Epidermal melanocyte (primary cell): ENCODE results near the gene SLC9A3.

Source experiments
- DNase-seq: peaks from one replicate; pipeline ENCODE4 v3.0.0; 2011; ENCODE audit warnings: low spot score; ENCODE audit not compliant: insufficient read length

SLC9A3 gene

GRCh38 chr5:539469-540070 lies 15.3 kb upstream of the SLC9A3 start:
- DNase-seq: no peak

DNA sequence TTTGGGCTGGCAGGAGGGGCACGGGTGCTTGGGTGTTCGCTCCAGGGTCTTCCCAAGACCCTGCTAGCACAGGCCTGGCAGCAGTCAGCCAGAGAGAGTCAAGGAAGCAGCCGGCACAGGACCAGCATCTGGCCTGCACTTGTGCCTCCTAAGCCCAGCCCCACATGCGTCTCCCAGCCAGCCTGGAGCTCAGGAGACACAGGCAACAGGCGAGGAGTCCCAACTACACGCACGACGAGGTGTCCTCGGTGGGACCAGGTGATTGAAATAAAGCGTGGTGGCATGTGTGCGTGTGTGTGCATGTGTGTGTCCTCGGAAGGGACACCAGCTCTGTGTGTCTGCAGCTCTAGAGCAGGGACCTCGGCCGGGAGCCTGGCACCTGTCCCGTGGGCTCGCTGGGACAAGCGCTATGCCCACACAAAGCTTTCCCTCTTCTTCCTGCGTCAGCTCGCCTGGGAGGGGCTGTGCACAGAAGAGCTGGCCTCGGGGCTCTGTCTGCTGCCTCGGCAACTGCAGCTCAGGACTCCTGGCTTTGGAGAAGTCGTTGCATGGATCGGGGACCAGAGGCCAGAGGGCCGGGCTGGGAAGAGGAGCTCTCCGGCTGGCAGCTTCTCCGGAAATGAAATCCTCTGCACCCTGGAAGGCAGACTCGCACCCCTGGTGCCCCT lies 14.7 kb upstream of the SLC9A3 start:
- no peak for DNase-seq

DNA sequence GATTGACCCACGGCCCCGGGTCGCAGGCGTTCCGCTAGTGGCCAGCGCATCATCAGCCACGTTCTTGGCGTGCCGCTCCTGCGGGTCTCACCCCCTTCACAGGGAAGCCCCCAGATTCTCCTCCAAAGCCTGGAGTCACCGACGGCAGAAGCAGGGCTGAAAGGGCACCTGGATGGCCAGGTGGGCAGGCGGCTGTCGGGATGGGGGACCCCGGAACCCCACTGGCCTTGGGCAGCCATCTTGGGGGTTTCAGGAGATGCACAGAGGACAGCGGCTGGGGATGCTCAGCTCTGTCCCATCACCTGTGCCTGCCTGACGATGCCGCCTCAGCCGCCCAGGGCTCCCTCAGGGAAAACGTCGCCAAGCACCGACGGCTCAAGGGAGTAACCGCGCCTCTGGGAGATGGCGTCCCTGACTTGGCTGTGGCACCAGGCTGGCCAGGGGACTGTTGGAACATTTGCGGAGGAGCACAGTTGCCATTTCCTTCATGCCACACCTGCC lies 14.1 kb upstream of the SLC9A3 start:
- no peak for DNase-seq

- no peak for DNase-seq
Measured at GRCh38 chr5:537621-538071, 13.4 kb upstream of the SLC9A3 start.

DNA sequence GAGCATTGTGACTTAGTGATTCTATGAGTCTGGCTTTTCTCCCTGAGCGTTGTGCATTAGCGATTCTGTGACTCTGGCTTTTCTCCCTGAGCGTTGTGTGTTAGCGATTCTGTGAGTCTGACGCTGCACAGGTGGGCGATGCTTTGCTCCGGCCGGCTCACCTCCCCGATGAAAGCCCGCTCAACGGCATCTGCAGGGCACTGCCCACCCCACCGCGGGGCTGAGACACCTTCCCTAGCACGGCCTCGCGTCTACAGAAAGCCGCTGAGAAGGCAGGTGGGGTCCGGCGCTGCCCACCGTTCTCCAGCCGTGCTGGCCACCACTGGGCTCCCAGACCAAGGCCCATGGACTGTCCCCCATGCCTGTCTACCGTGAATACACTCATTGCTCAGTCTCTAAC lies 12.8 kb upstream of the SLC9A3 start:
- DNase-seq: no peak

DNA sequence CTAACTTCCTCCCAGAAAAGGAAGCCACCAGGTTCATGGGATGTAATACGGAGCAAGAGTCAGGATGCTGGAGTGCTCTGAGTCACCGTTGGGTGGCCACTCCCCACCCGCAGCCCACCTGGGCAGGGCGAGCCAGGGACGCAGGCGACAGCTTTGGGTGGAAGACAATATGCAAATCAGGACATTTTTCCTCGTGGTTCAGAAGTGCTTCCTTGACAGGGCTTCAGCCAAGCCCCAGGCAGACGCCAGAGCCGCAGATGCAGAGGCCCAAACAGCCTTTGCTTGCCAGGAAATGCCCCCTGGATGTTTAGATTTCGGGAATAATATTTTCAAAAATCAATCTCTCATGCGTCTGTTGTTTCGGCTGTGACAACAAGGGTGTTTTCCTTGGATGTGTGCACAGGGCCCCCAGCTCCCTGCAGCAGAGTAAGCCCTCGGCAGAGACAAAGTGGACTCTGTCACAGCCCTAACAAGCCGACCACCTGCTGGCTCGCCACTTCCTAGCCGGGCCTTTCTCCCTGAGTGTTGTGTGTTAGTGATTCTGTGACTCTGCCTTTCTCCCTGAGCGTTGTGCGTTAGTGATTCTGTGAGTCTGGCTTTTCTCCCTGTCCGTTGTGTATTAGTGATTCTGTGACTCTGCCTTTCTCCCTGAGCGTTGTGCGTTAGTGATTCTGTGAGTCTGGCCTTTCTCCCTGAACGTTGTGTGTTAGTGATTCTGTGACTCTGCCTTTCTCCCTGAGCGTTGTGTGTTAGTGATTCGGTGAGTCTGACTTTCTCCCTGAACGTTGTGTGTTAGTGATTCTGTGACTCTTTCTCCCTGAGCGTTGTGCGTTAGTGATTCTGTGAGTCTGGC lies 11.8 kb upstream of the SLC9A3 start:
- no peak for DNase-seq

- DNase-seq: no peak
Measured at GRCh38 chr5:534743-535671, 10.8 kb upstream of the SLC9A3 start.

DNA sequence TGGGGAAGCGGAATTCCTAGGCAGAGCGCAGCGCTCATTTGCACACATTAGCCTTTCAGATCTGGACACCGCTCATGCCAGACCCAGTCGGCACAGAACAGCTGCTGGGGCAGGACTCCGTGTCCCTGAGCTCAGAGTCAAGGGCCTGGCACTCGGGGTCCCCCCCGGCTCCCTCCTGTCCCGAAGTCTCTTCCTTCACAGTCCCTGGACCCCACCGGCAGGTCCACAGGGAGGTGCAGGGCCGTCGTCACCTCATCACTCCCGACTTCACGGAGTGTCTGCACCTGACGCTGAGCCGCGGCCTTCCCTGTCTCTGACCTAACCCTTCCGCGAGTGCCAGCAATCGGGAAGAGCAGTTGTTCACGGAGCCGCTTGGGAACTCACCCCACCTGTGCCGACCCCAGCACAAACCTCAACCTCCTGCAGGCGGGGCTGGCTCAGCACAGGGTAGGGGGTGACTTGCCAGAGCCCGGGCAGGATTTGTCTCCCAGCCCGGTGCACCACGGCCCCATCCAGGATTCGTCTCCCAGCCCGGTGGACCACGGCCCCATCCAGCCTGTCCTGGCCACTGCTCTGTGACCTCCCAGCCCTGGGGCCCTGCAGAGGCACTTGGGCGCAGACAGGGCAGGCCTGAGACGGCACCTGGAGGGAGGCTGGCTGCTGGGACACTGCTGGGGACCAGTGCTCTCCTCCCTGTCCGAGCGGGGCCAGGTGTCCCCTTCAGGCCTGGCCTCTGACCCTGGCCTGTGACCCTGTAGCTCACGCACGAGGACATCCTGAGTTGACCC lies 9.9 kb upstream of the SLC9A3 start:
- no peak for DNase-seq

- DNase-seq: no peak
Measured at GRCh38 chr5:533243-533954, 9.2 kb upstream of the SLC9A3 start.

- no peak for DNase-seq
Measured at GRCh38 chr5:532521-533242, 8.4 kb upstream of the SLC9A3 start.

DNA sequence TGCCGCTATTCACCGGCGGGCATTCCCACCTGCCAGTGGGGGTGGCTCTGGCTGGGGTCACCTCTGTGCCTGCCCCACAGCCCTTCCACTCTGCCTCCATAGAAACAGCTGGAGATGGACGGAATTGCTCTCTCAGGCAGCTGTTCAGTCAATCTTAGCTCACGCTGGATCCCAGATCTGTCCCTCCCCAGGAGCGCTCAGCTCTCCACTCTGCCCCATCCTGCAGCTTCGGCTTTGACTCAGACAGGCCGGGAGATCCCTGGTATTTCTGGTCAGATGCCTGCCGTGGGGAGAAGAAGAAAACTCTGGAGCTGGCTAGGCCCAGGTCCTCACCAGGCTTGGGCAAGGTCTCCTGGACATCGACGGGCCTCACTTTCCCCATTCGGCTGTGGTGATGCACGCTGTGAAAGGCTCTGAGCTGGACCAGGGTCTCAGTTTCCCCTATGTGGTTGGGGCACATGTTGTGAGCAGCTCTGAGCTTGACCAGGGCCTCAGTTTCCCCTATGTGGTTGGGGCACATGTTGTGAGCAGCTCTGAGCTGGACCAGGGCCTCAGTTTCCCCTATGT lies 7.6 kb upstream of the SLC9A3 start:
- DNase-seq: no peak

GRCh38 chr5:531101-531748 lies 7.0 kb upstream of the SLC9A3 start:
- no peak for DNase-seq

DNA sequence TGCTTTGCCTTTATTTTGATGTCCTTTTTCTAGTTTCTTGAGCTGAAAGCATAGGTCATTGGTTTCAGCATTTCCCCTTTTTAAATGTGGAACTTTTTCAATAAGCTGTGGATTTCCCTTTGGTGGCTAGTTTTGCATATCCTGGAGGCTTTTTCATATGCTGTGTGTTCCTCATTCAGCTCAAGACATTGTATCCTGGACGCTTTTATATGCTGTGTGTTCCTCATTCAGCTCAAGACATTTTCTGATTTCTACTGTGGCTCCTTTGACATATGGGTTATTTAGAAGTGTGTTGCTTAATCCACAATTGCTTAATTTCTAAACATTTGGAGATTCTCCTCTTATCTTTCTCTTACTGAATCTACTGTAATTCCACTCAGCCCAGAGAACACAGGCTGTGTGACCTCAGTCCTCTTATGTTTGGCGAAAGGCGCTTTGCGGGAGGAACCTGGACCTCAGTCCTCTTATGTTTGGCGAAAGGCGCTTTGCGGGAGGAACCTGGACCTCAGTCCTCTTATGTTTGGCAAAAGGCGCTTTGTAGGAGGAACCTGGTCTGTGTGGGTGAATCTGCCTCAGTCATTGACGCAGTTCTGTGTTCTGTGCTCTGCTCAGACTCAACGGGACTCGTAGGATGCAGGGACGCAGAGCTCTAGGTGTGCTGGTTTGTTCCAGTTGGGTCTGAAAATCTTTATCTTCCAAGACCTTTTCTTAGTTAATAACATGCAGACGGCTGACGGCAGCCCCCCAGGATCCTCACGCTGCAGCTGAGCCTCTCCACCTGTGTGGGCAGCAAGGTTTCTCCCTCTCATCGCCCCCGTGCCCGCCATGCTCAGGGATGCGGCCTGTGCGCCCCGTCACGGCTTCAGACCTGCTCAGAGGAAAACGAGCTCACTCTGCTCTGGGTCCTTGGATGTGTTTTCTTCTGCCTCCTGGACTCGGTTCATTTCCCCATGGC lies 6.0 kb upstream of the SLC9A3 start:
- DNase-seq: no peak

- DNase-seq: no peak
Measured at GRCh38 chr5:528629-529511, 4.6 kb upstream of the SLC9A3 start.

DNA sequence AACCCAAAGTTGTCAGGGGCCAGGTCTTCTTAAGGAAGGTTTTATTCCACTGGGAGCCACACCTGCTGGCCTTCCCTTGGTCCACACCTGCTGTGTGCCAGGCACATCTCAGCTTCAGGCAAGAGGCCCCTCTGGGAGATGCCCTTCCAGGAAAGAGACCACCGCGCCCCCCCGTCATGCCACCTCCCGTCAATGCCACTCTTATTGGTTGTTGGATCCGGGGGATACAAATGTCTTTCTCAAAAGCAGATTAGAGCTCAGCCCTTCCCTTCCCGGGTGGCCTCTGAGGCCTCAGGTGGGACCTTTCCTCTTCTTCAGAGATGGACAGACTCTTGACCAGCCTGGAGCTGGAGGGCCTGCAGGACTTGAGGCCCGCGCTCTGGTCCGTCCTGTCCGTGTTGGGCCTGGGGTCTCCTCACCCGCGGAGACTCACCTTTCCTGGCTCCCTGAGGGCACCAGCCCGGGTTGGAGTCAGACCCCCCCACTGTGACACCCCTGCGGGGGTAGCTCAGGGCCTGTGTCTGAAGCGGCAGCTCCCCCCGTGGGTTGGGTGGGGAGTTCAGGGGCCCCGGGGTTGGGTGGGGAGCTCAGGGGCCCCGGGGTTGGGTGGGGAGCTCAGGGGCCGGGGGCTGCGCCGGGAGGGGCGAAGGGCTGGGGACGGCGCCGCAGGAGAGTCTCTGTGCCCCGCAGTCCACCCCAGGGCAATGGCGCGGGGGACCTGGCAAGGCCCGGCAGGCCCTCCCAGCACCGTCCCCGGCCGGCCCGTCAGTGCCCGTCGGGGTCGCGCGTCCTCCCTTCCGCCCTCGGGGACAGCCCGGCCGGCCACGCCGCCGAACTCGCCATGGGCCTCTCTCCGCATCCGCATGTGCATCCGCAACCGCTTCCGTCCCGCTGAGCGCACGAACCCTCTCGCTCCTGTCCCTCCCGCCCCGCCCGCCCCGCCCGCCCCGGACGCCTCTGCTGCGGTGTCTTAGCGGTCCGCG lies 3.7 kb upstream of the SLC9A3 start:
- DNase-seq: no peak
